Right atrium auricular region (tissue), 2 donors: ENCODE data around the gene RMND1. TPM values are rescaled to one million over a fixed set of nuclear protein-coding genes. Genes with fewer than 3 reads are reported as not detected.
A peak's percentile ranks its signal among the peaks of the same experiment; 100 is the strongest.

ENCODE experiments used
- DNase-seq: peaks from one replicate; pipeline ENCODE4 v3.0.0-alpha.2; 2019; ENCODE audit warnings: low spot score
- H3K27ac ChIP-seq, 2 donors: fragments of 200-600 bp; sonication (generic); 1 replicate in 1 of 2; 2 replicates in 1 of 2; pipeline ENCODE4 v1.5.1; 2016 to 2019
- H3K27me3 ChIP-seq, 2 donors: fragments of 200-600 bp; sonication (generic); one replicate each; pipeline versions ENCODE4 v1.5.1 to v1.6.0; 2017 to 2019
- H3K36me3 ChIP-seq: fragments of 200-600 bp; sonication (generic); one replicate; pipeline ENCODE4 v1.5.1; 2016
- H3K4me1 ChIP-seq, 2 donors: fragments of 200-600 bp; sonication (generic); one replicate each; pipeline versions ENCODE4 v1.5.1 to v1.6.0; 2017 to 2019
- H3K4me3 ChIP-seq, 2 donors: fragments of 200-600 bp; sonication (generic); 1 replicate in 1 of 2; 2 replicates in 1 of 2; pipeline ENCODE4 v1.5.1; 2017 to 2019; ENCODE audit warnings: mild to moderate bottlenecking in 1 of 2, moderate library complexity in 1 of 2
- H3K9me3 ChIP-seq, 2 donors: fragments of 200-600 bp; sonication (generic); one replicate each; pipeline ENCODE4 v1.5.1; 2019
- total RNA-seq, 2 donors: library from RNA; depleted of rRNA; stranded (reverse); fragments of >200 nt; gene quantifications; one replicate each; pipeline ENCODE4 v1.1.0, GENCODE V29; 2016
- TF ChIP-seq, protein P1 (sequence below), 2 donors: fragments of 200-600 bp; sonication (generic); IDR thresholded peaks; one replicate each; pipeline ENCODE4 v1.5.1; 2019; ENCODE audit warnings: antibody characterized with exemption in 2 of 2

Gene RMND1
- total RNA-seq, 2 donors from 2014 or later, result 8.5 to 12.5 TPM

DNA sequence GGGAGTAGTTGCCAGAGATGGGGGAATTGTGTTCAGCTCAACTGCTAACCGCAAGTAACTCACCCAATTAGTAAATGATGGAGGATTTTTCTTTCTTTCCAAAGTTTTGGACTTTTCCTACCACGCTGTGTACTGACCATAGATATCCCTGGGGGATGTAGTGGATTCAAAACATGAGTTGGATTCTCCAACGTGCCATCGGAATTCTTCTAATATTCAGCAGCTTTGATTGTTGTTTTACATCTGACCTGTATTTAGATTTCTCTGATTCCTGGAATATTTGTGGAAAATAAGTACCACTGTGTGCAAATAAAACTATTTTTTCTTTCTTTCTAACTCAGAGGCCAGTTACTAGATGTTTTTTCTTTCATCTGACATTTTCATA is 43.0 kb upstream of the RMND1 start:
- H3K9me3 ChIP-seq, result no peaks in the 10 kb centered on the region
- peak overlapping the region in 1 of 2 donors; percentile 70 for H3K27ac ChIP-seq
- H3K4me1 ChIP-seq, result peaks cover 0 to 15% of the 10 kb centered on the region in 2 donors
- no peak for DNase-seq
- TF ChIP-seq, protein P1, sequence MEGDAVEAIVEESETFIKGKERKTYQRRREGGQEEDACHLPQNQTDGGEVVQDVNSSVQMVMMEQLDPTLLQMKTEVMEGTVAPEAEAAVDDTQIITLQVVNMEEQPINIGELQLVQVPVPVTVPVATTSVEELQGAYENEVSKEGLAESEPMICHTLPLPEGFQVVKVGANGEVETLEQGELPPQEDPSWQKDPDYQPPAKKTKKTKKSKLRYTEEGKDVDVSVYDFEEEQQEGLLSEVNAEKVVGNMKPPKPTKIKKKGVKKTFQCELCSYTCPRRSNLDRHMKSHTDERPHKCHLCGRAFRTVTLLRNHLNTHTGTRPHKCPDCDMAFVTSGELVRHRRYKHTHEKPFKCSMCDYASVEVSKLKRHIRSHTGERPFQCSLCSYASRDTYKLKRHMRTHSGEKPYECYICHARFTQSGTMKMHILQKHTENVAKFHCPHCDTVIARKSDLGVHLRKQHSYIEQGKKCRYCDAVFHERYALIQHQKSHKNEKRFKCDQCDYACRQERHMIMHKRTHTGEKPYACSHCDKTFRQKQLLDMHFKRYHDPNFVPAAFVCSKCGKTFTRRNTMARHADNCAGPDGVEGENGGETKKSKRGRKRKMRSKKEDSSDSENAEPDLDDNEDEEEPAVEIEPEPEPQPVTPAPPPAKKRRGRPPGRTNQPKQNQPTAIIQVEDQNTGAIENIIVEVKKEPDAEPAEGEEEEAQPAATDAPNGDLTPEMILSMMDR (IDR thresholded peaks at IDR 0.05), result no peak
- peaks cover 0 to 6% of the 10 kb centered on the region in 2 donors for H3K27me3 ChIP-seq
- no peaks in the 10 kb centered on the region for H3K36me3 ChIP-seq
- H3K4me3 ChIP-seq, result peak overlapping the region; percentile 56 to 67

DNA sequence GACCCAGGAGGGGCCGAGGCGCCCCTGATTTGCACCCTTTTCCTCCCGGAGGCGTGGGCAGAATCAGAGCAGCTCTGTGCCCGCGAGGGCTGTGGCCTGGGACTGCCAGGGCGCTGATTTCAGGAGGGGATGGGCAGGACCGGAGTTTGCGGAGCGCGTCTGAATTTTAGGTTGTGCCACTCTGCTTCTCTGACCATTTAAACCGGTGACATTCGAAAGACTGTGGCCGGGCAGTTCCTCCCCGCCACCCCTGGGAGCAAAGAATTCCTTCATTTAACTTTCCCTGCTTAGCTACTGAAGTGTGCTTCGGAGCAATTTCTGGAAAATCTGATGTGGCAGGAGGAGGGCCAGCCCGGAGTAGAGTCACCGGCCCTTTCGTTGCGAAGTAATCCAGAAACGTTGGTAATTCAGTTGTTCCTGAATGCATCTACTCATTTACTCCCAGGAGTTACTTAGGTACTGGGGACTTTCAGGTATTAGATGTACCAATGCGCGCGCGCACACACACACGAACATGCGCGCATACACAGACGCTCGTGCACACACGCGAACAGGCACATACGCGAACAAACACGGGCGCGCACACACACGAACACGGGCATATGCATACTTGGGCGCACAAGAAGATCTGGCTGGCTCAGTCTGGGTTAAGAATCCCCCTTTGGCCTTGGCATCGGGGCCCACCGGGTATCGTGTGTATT is 42.5 kb upstream of the RMND1 start:
- H3K4me3 ChIP-seq, result peak overlapping the region; percentile 56 to 67
- TF ChIP-seq, protein P1 (IDR thresholded peaks at IDR 0.05), result no peak
- H3K9me3 ChIP-seq, result no peaks in the 10 kb centered on the region
- H3K27ac ChIP-seq, result peak overlapping the region; percentile 63 to 70
- H3K27me3 ChIP-seq, result peaks cover 0 to 6% of the 10 kb centered on the region in 2 donors
- DNase-seq, result no peak
- H3K36me3 ChIP-seq, result no peaks in the 10 kb centered on the region
- H3K4me1 ChIP-seq, result peaks cover 0 to 15% of the 10 kb centered on the region in 2 donors

DNA sequence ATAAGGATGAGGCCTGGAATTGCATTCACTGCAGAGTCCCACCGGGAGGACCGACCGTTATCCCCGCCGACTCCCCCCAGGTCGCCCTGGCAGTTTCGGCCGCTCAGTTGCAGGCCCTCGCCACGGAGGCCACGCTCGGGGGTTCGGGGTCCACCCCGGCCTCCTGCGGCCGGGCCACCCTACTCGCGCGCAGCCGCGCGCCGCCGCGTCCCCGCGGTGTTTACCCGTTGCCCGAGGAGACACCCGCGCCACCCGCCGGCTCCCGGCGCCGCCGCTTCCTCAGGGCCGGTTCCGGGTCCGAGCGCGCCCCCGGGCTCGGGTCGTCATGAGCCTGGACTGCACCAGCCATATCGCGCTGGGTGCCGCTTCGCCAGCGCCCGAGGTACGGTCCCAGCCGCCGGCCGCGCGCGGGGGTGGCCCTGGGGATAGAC is 41.9 kb upstream of the RMND1 start, which contains the start of gene CCDC170:
CCDC170 (plus strand) TSS at position 214 of the 431 bp plus-strand sequence; CDS start at position 326, 112 bp downstream.
- DNase-seq, result no peak
- H3K9me3 ChIP-seq, result no peaks in the 10 kb centered on the region
- H3K27ac ChIP-seq, result peak within 1 kb of the TSS; percentile 63 to 70
- H3K4me1 ChIP-seq, result peaks cover 0 to 15% of the 10 kb centered on the region in 2 donors
- no peaks in the 10 kb centered on the region for H3K36me3 ChIP-seq
- TF ChIP-seq, protein P1 (IDR thresholded peaks at IDR 0.05), result no peak
- H3K27me3 ChIP-seq, result peaks cover 0 to 6% of the 10 kb centered on the region in 2 donors
- peak within 1 kb of the TSS; percentile 56 to 67 for H3K4me3 ChIP-seq

DNA sequence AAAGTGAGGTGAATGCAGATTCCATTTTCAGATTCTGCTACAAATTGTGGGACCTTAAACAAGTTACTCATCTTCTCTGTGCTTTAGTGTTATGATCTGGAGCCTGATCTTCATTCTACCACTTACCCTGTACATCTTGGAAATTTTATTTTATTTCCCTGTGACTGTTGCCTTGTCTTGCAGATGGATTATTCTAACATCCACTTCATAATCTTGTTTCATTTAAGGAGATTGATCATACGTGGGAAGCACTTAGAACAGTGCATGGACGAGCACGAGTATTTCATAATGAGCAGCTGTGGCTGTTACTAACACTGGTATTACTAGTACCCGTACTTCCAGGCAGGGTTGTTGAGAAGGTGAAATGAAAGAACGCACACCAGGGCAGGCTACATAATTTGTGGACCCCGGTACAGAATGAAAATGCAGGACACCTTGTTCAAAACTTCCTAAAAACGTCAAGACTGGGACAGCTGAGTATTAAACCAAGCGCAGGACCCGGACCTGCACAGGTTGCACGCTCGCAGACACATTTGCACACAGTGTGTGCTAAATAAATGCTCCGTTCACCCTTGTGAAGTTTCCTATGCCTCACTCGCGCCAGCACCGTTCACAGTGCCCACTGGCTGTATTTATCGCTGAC is 41.4 kb upstream of the RMND1 start:
- TF ChIP-seq, protein P1 (IDR thresholded peaks at IDR 0.05), result no peak
- no peak for DNase-seq
- Histone ChIP-seq H3K9me3 (no peaks in the 10 kb centered on the region), H3K27me3 (peaks cover 0 to 6% of the 10 kb centered on the region in 2 donors), H3K36me3 (no peaks in the 10 kb centered on the region), H3K4me1 (peaks cover 0 to 15% of the 10 kb centered on the region in 2 donors), H3K27ac (peak overlapping the region in 1 of 2 donors; percentile 63), H3K4me3 (peak overlapping the region; percentile 56 to 67)

DNA sequence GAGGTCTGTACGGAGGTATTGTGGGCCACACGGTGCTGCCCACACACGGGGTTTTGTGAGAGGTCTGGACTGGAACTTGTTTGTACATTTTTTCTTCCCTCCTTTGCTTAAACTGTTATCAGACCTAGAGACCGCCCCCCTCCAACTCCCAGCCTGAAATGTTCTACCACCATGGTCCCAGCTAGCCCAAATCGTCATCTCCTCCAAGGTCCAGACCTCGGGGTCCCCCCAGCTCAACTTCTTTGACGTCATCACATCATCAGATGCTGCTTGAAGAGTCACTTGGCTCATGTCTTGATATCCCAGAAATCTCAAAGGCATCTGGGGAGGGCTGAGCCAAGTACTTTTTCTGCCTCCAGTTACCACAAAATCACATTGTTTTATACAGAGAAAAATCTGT is 39.1 kb upstream of the RMND1 start:
- Histone ChIP-seq H3K27ac (no peak overlapping the region), H3K27me3 (peaks cover 0 to 6% of the 10 kb centered on the region in 2 donors), H3K4me3 (no peak overlapping the region), H3K36me3 (no peaks in the 10 kb centered on the region), H3K4me1 (peaks cover 0 to 15% of the 10 kb centered on the region in 2 donors), H3K9me3 (no peaks in the 10 kb centered on the region)
- TF ChIP-seq, protein P1 (IDR thresholded peaks at IDR 0.05), result no peak
- no peak for DNase-seq
